CD4-positive, alpha-beta T cell (primary cell): ENCODE measurements around the gene FGF14. TPM values are rescaled to one million over a fixed set of nuclear protein-coding genes. Genes with fewer than 3 reads are reported as not detected.

Source experiments
- ATAC-seq: fragments of 200-7000 bp; cut with Tn5 transposase; one replicate; pipeline ENCODE4 v1.10.0; 2022; ENCODE audit warnings: mild to moderate bottlenecking; ENCODE audit not compliant: poor library complexity
- CTCF ChIA-PET: fragments of 350-600 bp; sonication (Branson Sonifier 250); formaldehyde crosslinking; loops from one replicate; lab custom pipeline; 2021; ENCODE audit warnings: antibody characterized with exemption, inconsistent platforms; lab: Charles Lee
- POLR2A ChIA-PET: fragments of 350-600 bp; sonication (Branson Sonifier 250); formaldehyde crosslinking; loops from one replicate; lab custom pipeline; 2021; ENCODE audit warnings: antibody characterized with exemption, inconsistent platforms; lab: Charles Lee
- DNase-seq, 14 experiments: peaks; one replicate each; pipeline ENCODE4 v3.0.0-alpha.2; 2013 to 2020; ENCODE audit warnings: mixed read lengths in 2 of 14
- H3K27ac ChIP-seq, 2 donors: one replicate each; pipeline versions ENCODE4 v1.5.1 to v1.7.0; 2013; ENCODE audit warnings: low read length in 2 of 2, low read depth in 1 of 2, mild to moderate bottlenecking in 1 of 2
- H3K27me3 ChIP-seq, 2 experiments: 1 replicate in 1 of 2; 2 replicates in 1 of 2; pipeline versions ENCODE4 v1.6.1 to v1.7.0; 2013; ENCODE audit warnings: low read length in 2 of 2, control low read depth in 1 of 2, mild to moderate bottlenecking in 1 of 2, moderate library complexity in 1 of 2; ENCODE audit not compliant: insufficient read depth in 2 of 2, control insufficient read depth in 1 of 2
- H3K36me3 ChIP-seq: one replicate; pipeline ENCODE4 v1.6.1; 2013; ENCODE audit warnings: low read length, control low read depth; ENCODE audit not compliant: insufficient read depth
- H3K4me1 ChIP-seq: one replicate; pipeline ENCODE4 v1.6.1; 2013; ENCODE audit warnings: low read length, control low read depth; ENCODE audit not compliant: insufficient read depth
- H3K4me3 ChIP-seq: one replicate; pipeline ENCODE4 v1.5.1; 2013; ENCODE audit warnings: mild to moderate bottlenecking, low read length, moderate library complexity
- H3K9me3 ChIP-seq, 2 experiments: 1 replicate in 1 of 2; 2 replicates in 1 of 2; pipeline versions ENCODE4 v1.6.1 to v1.7.0; 2013; ENCODE audit warnings: low read length in 2 of 2, mild to moderate bottlenecking in 2 of 2, control low read depth in 1 of 2, moderate library complexity in 1 of 2; ENCODE audit not compliant: control insufficient read depth in 1 of 2, insufficient read depth in 1 of 2
- H3K27ac Mint-ChIP-seq: one replicate; pipeline ENCODE4 v1.8.0; 2020; ENCODE audit warnings: mixed read lengths
- H3K27me3 Mint-ChIP-seq: one replicate; pipeline ENCODE4 v1.8.0; 2021; ENCODE audit warnings: mixed read lengths
- H3K36me3 Mint-ChIP-seq: one replicate; pipeline ENCODE4 v1.8.0; 2021; ENCODE audit warnings: low read depth, mixed read lengths
- H3K4me1 Mint-ChIP-seq: one replicate; pipeline ENCODE4 v1.8.0; 2021; ENCODE audit warnings: low read depth, mixed read lengths
- H3K4me3 Mint-ChIP-seq: one replicate; pipeline ENCODE4 v1.8.0; 2020; ENCODE audit warnings: mild to moderate bottlenecking, mixed read lengths
- H3K9me3 Mint-ChIP-seq: one replicate; pipeline ENCODE4 v1.8.0; 2020; ENCODE audit warnings: mixed read lengths
- intact Hi-C, 2 experiments: fragments of 100-400 bp; cut with DNase I in 1 of 2; cut with micrococcal nuclease in 1 of 2; formaldehyde crosslinking; loops; one replicate each; pipeline versions ENCODE4 v1.15.1 to v1.9.0; 2023 to 2025; cut with DNase I, micrococcal nuclease
- total RNA-seq, 174 experiments: library from RNA in 2 of 174; stranded (reverse) in 2 of 174; gene quantifications; one replicate each; pipeline ENCODE4 v1.2.3 and lab custom pipeline; 2021 to 2026
- TF ChIP-seq, protein P1 (sequence below): fragments of 200-600 bp; IDR thresholded peaks from one replicate; pipeline ENCODE4 v1.8.0; 2022; ENCODE audit warnings: antibody characterized with exemption, mild to moderate bottlenecking

Gene FGF14
- total RNA-seq, 2 experiments from 2014 or later: not detected

DNA sequence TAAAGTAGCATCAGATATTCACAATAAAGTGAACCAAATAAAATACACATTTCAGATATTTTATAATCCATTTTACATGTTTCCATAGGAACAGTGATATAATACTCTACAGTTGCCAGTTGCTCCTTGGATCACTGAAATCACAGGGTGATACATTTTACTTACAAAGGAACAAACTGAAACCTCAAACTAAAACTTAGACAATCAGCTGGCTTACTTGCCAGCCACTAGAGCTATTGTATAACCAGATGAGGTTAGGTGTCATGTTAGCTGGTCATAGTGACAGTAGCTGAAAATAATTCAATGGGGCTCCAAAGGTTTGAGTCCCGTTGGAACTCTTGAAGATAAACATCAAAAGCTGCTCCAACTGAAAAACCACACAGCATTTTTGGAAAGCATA, 674.7 kb downstream of the FGF14 start:
- H3K9me3 Mint-ChIP-seq: no peaks in the 10 kb centered on the region
- H3K4me3 Mint-ChIP-seq: no peak overlapping the region
- TF ChIP-seq, protein P1, sequence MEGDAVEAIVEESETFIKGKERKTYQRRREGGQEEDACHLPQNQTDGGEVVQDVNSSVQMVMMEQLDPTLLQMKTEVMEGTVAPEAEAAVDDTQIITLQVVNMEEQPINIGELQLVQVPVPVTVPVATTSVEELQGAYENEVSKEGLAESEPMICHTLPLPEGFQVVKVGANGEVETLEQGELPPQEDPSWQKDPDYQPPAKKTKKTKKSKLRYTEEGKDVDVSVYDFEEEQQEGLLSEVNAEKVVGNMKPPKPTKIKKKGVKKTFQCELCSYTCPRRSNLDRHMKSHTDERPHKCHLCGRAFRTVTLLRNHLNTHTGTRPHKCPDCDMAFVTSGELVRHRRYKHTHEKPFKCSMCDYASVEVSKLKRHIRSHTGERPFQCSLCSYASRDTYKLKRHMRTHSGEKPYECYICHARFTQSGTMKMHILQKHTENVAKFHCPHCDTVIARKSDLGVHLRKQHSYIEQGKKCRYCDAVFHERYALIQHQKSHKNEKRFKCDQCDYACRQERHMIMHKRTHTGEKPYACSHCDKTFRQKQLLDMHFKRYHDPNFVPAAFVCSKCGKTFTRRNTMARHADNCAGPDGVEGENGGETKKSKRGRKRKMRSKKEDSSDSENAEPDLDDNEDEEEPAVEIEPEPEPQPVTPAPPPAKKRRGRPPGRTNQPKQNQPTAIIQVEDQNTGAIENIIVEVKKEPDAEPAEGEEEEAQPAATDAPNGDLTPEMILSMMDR: no peak
- Histone ChIP-seq H3K9me3 (no peaks in the 10 kb centered on the region), H3K4me3 (no peak overlapping the region), H3K27me3 (no peaks in the 10 kb centered on the region), H3K4me1 (no peaks in the 10 kb centered on the region), H3K27ac (no peak overlapping the region), H3K36me3 (no peaks in the 10 kb centered on the region)
- no peak overlapping the region for H3K27ac Mint-ChIP-seq
- H3K27me3 Mint-ChIP-seq: peaks cover 5% of the 10 kb centered on the region
- intact Hi-C loops: no loop called here
- no peaks in the 10 kb centered on the region for H3K36me3 Mint-ChIP-seq
- ATAC-seq (no peak), DNase-seq (no peak)
- no peaks in the 10 kb centered on the region for H3K4me1 Mint-ChIP-seq
- POLR2A ChIA-PET: no interaction called here
- CTCF ChIA-PET: no interaction called here

DNA sequence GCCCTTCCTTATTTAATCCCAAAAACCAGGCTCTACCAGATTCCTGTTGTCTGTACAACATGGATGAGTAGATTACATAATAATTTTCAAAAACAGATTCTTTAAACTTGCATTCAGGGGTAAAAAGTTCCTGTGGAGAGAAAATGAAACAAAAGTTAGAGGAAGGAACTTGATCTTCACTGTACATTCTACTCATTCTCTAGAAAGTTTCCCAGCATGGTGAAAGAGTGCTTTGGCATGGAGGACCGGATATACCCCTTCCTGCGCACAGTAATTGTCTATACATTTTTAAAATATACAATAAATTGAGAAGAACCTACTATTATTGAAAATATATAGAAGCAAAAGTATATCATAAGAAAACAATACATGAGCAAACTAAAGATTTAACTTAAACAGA, 675.2 kb downstream of the FGF14 start:
- intact Hi-C loops: no loop called here
- DNase-seq: no peak
- CTCF ChIA-PET: no interaction called here
- no peaks in the 10 kb centered on the region for H3K9me3 Mint-ChIP-seq
- Histone ChIP-seq H3K4me1 (no peaks in the 10 kb centered on the region), H3K27me3 (no peaks in the 10 kb centered on the region), H3K27ac (no peak overlapping the region), H3K4me3 (no peak overlapping the region), H3K9me3 (no peaks in the 10 kb centered on the region), H3K36me3 (no peaks in the 10 kb centered on the region)
- no peak for ATAC-seq
- H3K27ac Mint-ChIP-seq: no peak overlapping the region
- POLR2A ChIA-PET: no interaction called here
- H3K4me3 Mint-ChIP-seq: no peak overlapping the region
- H3K4me1 Mint-ChIP-seq: no peaks in the 10 kb centered on the region
- peaks cover 5% of the 10 kb centered on the region for H3K27me3 Mint-ChIP-seq
- TF ChIP-seq, protein P1: no peak
- H3K36me3 Mint-ChIP-seq: no peaks in the 10 kb centered on the region

DNA sequence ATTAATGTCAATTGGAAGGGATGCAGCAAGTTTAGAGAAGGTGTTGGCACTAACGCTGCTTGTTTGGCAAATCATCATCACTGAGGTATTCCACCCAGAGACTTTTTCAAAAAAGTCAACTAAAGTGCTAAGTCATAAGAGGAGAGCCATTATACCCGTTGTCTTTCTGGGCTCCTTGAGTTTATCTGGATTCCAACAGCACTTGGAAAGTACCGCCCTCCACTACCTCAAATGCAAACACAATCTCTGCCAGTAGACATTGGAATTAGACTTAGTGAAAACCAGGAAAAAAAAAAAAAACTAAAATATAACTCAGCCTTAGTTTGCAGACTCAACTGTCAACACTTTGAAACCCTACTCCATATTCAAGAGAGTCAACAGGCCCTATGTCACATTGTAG, 683.4 kb downstream of the FGF14 start:
- ATAC-seq (no peak), DNase-seq (no peak)
- H3K4me1 Mint-ChIP-seq: no peaks in the 10 kb centered on the region
- Histone ChIP-seq H3K4me3 (no peak overlapping the region), H3K4me1 (no peaks in the 10 kb centered on the region), H3K36me3 (no peaks in the 10 kb centered on the region), H3K27ac (no peak overlapping the region), H3K9me3 (no peaks in the 10 kb centered on the region), H3K27me3 (no peaks in the 10 kb centered on the region)
- no peak overlapping the region for H3K27ac Mint-ChIP-seq
- intact Hi-C loops: no loop called here
- H3K4me3 Mint-ChIP-seq: no peak overlapping the region
- no peaks in the 10 kb centered on the region for H3K9me3 Mint-ChIP-seq
- peaks cover 11% of the 10 kb centered on the region for H3K27me3 Mint-ChIP-seq
- TF ChIP-seq, protein P1: no peak
- H3K36me3 Mint-ChIP-seq: no peaks in the 10 kb centered on the region
- ChIA-PET POLR2A (no interaction called here), CTCF (no interaction called here)
